H9 (cell line): Measurements from ENCODE around the gene PKNOX2. TPM values are rescaled to one million over a fixed set of nuclear protein-coding genes. Genes with fewer than 3 reads are reported as not detected.

Experiments
- DNase-seq: peaks from one replicate; pipeline ENCODE4 v3.0.0-alpha.2; 2017
- H2AFZ ChIP-seq: one replicate; pipeline ENCODE4 v1.6.1; 2013; ENCODE audit warnings: mild to moderate bottlenecking, low read length, control low read depth, moderate library complexity
- H2AK5ac ChIP-seq: 2 replicates; pipeline ENCODE4 v1.6.1; 2013; ENCODE audit warnings: low read length, control low read depth, mixed read lengths; ENCODE audit not compliant: insufficient read length
- H2BK120ac ChIP-seq: one replicate; pipeline ENCODE4 v1.6.1; 2013; ENCODE audit warnings: low read depth, mild to moderate bottlenecking, low read length, control low read depth, inconsistent platforms; ENCODE audit not compliant: poor library complexity, severe bottlenecking
- H2BK12ac ChIP-seq: 2 replicates; pipeline ENCODE4 v1.6.1; 2013; ENCODE audit warnings: low read length, control low read depth, mixed read lengths, low read depth; ENCODE audit not compliant: insufficient read length
- H2BK15ac ChIP-seq: 2 replicates; pipeline ENCODE4 v1.6.1; 2013; ENCODE audit warnings: low read depth, low read length, control low read depth
- H2BK20ac ChIP-seq: one replicate; pipeline ENCODE4 v1.6.1; 2013; ENCODE audit warnings: low read depth, mild to moderate bottlenecking, low read length, control low read depth, inconsistent platforms; ENCODE audit not compliant: poor library complexity, severe bottlenecking
- H2BK5ac ChIP-seq: 2 replicates; pipeline ENCODE4 v1.6.1; 2013; ENCODE audit warnings: low read length, control low read depth, mixed read lengths; ENCODE audit not compliant: insufficient read length
- H3K14ac ChIP-seq: 2 replicates; pipeline ENCODE4 v1.6.1; 2013; ENCODE audit warnings: low read length, control low read depth; ENCODE audit not compliant: insufficient read depth
- H3K18ac ChIP-seq: 2 replicates; pipeline ENCODE4 v1.6.1; 2013; ENCODE audit warnings: low read depth, mild to moderate bottlenecking, mixed read lengths, low read length, control low read depth; ENCODE audit not compliant: insufficient read length
- H3K23ac ChIP-seq: 2 replicates; pipeline ENCODE4 v1.6.1; 2013; ENCODE audit warnings: low read length, control low read depth, mixed read lengths, low read depth; ENCODE audit not compliant: insufficient read length
- H3K23me2 ChIP-seq: 2 replicates; pipeline ENCODE4 v1.6.1; 2013; ENCODE audit warnings: low read depth, mild to moderate bottlenecking, mixed read lengths, low read length, control low read depth; ENCODE audit not compliant: insufficient read length, poor library complexity, severe bottlenecking
- H3K27ac ChIP-seq: 2 replicates; pipeline ENCODE4 v1.5.1; 2013; ENCODE audit warnings: low read length, control low read depth, mixed read lengths, low read depth; ENCODE audit not compliant: insufficient read length
- H3K27me3 ChIP-seq: 2 replicates; pipeline ENCODE4 v1.6.1; 2013; ENCODE audit warnings: low read length, control low read depth, inconsistent platforms; ENCODE audit not compliant: insufficient read depth
- H3K4ac ChIP-seq: 2 replicates; pipeline ENCODE4 v1.6.1; 2013; ENCODE audit warnings: low read depth, mild to moderate bottlenecking, control low read depth, inconsistent platforms, low read length, moderate library complexity
- H3K4me1 ChIP-seq: 2 replicates; pipeline ENCODE4 v1.6.1; 2013; ENCODE audit warnings: low read length, control low read depth, inconsistent platforms; ENCODE audit not compliant: insufficient read depth
- H3K4me2 ChIP-seq: 2 replicates; pipeline ENCODE4 v1.6.1; 2013; ENCODE audit warnings: low read length, control low read depth, mixed read lengths; ENCODE audit not compliant: insufficient read length, insufficient read depth
- H3K56ac ChIP-seq: 2 replicates; pipeline ENCODE4 v1.6.1; 2013; ENCODE audit warnings: low read depth, mild to moderate bottlenecking, mixed read lengths, low read length, control low read depth; ENCODE audit not compliant: insufficient read length
- H3K79me1 ChIP-seq: 2 replicates; pipeline ENCODE4 v1.6.1; 2013; ENCODE audit warnings: low read depth, mild to moderate bottlenecking, moderate library complexity, low read length, control low read depth, inconsistent platforms; ENCODE audit not compliant: insufficient read depth, poor library complexity, severe bottlenecking
- H3K79me2 ChIP-seq: 2 replicates; pipeline ENCODE4 v1.6.1; 2013; ENCODE audit warnings: low read length, control low read depth, inconsistent platforms; ENCODE audit not compliant: insufficient read depth
- H3K9ac ChIP-seq: 2 replicates; pipeline ENCODE4 v1.6.1; 2013; ENCODE audit warnings: low read length, control low read depth, mixed read lengths; ENCODE audit not compliant: insufficient read length; ENCODE audit errors: extremely low read depth
- H3K9me3 ChIP-seq: one replicate; pipeline ENCODE4 v1.6.1; 2013; ENCODE audit warnings: low read depth, low read length, inconsistent platforms; ENCODE audit not compliant: control insufficient read depth
- H3T11ph ChIP-seq: one replicate; pipeline ENCODE4 v1.6.1; 2013; ENCODE audit warnings: mild to moderate bottlenecking, low read length, control low read depth, inconsistent platforms
- H4K20me1 ChIP-seq: one replicate; pipeline ENCODE4 v1.6.1; 2013; ENCODE audit not compliant: control insufficient read depth, insufficient read length, insufficient read depth
- H4K5ac ChIP-seq: 2 replicates; pipeline ENCODE4 v1.6.1; 2013; ENCODE audit warnings: low read depth, mild to moderate bottlenecking, mixed read lengths, low read length, control low read depth; ENCODE audit not compliant: insufficient read length
- H4K8ac ChIP-seq: replicated peaks from 2 replicates; pipeline ENCODE4 v1.6.1; 2013; ENCODE audit warnings: low read length, control low read depth, mixed read lengths, low read depth; ENCODE audit not compliant: insufficient read length
- H4K91ac ChIP-seq: 2 replicates; pipeline ENCODE4 v1.6.1; 2013; ENCODE audit warnings: low read depth, mild to moderate bottlenecking, moderate library complexity, mixed read lengths, low read length, control low read depth; ENCODE audit not compliant: insufficient read length
- H3K27ac Mint-ChIP-seq, 3 experiments: 2 replicates in 2 of 3; 3 replicates in 1 of 3; pipeline ENCODE4 v1.8.0; 2020 to 2021; ENCODE audit warnings: mixed read lengths in 3 of 3, mild to moderate bottlenecking in 1 of 3, moderate library complexity in 1 of 3
- H3K27me3 Mint-ChIP-seq: 2 replicates; pipeline ENCODE4 v1.8.0; 2021; ENCODE audit warnings: low read depth, mild to moderate bottlenecking, moderate library complexity, mixed read lengths
- H3K36me3 Mint-ChIP-seq, 3 experiments: 2 replicates in 2 of 3; 3 replicates in 1 of 3; pipeline ENCODE4 v1.8.0; 2020 to 2021; ENCODE audit warnings: low read depth in 3 of 3, mixed read lengths in 3 of 3; ENCODE audit not compliant: insufficient read depth in 1 of 3
- H3K4me1 Mint-ChIP-seq, 2 experiments: 2 replicates each; pipeline ENCODE4 v1.8.0; 2020; ENCODE audit warnings: mixed read lengths in 2 of 2
- H3K4me3 Mint-ChIP-seq, 2 experiments: 2 replicates in 1 of 2; 3 replicates in 1 of 2; pipeline ENCODE4 v1.8.0; 2020 to 2021; ENCODE audit warnings: mild to moderate bottlenecking in 2 of 2, mixed read lengths in 2 of 2, moderate library complexity in 1 of 2
- H3K9me3 Mint-ChIP-seq, 2 experiments: 2 replicates in 1 of 2; 3 replicates in 1 of 2; pipeline ENCODE4 v1.8.0; 2020; ENCODE audit warnings: mild to moderate bottlenecking in 2 of 2, mixed read lengths in 2 of 2, moderate library complexity in 1 of 2
- WGBS: extraction: QIAGEN DNeasy Blood & Tissue Kit; methylation state at CpG from one replicate; pipeline ENCODE4 v1.1.7; 2013; ENCODE audit warnings: missing lambda C conversion rate, low lambda C conversion rate, mixed read lengths; ENCODE audit not compliant: insufficient read length; ENCODE audit errors: extremely low coverage; 5-methylcytosine and 5-hydroxymethylcytosine counted together
- total RNA-seq: library from RNA; stranded (reverse); gene quantifications from 2 replicates; pipeline ENCODE4 v1.2.1, GENCODE V29; 2021
- TF ChIP-seq, protein P1 (sequence below): fragments of 200-600 bp; sonication (generic); conservative IDR thresholded peaks from 3 replicates; pipeline ENCODE4 v1.8.0; 2021; ENCODE audit warnings: antibody characterized with exemption, mild to moderate bottlenecking

Gene PKNOX2
- total RNA-seq, 1 experiment from 2014 or later: 1.3 TPM

DNA sequence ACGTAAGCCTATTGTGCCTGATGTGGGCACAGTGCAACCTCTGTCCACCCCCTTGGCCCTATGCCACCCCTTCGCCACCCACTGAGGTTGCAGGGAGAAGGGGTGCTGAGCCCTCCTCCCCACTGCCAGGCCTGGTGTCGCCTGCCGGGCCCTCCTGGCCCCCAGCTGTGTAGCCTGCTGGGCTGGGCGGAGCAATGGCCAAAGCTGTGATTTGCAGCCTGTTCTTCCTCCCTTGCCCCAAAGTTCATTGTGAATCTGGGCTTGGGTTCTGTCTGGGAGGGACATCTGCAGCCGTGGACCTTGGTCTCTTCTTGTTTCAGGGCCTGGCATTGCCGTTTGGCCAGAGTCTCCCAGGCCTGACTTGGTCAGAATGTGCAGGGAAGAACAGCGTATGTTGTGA, 121.9 kb downstream of the PKNOX2 start:
- Histone ChIP-seq H2BK15ac (no peak overlapping the region), H3K23ac (no peak overlapping the region), H3K56ac (no peak overlapping the region), H3K79me1 (no peaks in the 10 kb centered on the region), H3K4me2 (no peak overlapping the region), H3T11ph (no peak overlapping the region), H4K91ac (no peak overlapping the region), H2BK5ac (no peak overlapping the region), H3K14ac (no peak overlapping the region), H3K4me1 (no peaks in the 10 kb centered on the region), H2AFZ (no peak overlapping the region), H3K9me3 (no peaks in the 10 kb centered on the region), H3K27ac (no peak overlapping the region), H3K27me3 (no peaks in the 10 kb centered on the region), H3K4ac (no peak overlapping the region), H4K20me1 (no peaks in the 10 kb centered on the region), H3K18ac (no peak overlapping the region), H3K79me2 (no peaks in the 10 kb centered on the region), H3K23me2 (no peaks in the 10 kb centered on the region), H2BK120ac (no peak overlapping the region), H4K8ac (no peak overlapping the region), H2BK20ac (no peak overlapping the region), H4K5ac (no peak overlapping the region), H2AK5ac (no peak overlapping the region), H3K9ac (no peak overlapping the region), H2BK12ac (no peak overlapping the region)
- peaks cover 24 to 28% of the 10 kb centered on the region in 2 experiments for H3K4me1 Mint-ChIP-seq
- no peak overlapping the region for H3K27ac Mint-ChIP-seq
- TF ChIP-seq, protein P1, sequence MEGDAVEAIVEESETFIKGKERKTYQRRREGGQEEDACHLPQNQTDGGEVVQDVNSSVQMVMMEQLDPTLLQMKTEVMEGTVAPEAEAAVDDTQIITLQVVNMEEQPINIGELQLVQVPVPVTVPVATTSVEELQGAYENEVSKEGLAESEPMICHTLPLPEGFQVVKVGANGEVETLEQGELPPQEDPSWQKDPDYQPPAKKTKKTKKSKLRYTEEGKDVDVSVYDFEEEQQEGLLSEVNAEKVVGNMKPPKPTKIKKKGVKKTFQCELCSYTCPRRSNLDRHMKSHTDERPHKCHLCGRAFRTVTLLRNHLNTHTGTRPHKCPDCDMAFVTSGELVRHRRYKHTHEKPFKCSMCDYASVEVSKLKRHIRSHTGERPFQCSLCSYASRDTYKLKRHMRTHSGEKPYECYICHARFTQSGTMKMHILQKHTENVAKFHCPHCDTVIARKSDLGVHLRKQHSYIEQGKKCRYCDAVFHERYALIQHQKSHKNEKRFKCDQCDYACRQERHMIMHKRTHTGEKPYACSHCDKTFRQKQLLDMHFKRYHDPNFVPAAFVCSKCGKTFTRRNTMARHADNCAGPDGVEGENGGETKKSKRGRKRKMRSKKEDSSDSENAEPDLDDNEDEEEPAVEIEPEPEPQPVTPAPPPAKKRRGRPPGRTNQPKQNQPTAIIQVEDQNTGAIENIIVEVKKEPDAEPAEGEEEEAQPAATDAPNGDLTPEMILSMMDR: no peak
- no peaks in the 10 kb centered on the region for H3K9me3 Mint-ChIP-seq
- no peak overlapping the region for H3K4me3 Mint-ChIP-seq
- peaks cover 1% of the 10 kb centered on the region for H3K27me3 Mint-ChIP-seq
- no peak for DNase-seq
- WGBS: no CpG with 5 or more reads among the region's 8 CpGs
- no peaks in the 10 kb centered on the region for H3K36me3 Mint-ChIP-seq
